Activated CD4-positive, CD25-positive, alpha-beta regulatory T cell (primary cell): ENCODE data around the gene NKIRAS2.

ENCODE experiments used
- DNase-seq, 4 experiments: peaks; one replicate each; lab custom pipeline; 2025; lab: John Stamatoyannopoulos, UW

Gene NKIRAS2

DNA sequence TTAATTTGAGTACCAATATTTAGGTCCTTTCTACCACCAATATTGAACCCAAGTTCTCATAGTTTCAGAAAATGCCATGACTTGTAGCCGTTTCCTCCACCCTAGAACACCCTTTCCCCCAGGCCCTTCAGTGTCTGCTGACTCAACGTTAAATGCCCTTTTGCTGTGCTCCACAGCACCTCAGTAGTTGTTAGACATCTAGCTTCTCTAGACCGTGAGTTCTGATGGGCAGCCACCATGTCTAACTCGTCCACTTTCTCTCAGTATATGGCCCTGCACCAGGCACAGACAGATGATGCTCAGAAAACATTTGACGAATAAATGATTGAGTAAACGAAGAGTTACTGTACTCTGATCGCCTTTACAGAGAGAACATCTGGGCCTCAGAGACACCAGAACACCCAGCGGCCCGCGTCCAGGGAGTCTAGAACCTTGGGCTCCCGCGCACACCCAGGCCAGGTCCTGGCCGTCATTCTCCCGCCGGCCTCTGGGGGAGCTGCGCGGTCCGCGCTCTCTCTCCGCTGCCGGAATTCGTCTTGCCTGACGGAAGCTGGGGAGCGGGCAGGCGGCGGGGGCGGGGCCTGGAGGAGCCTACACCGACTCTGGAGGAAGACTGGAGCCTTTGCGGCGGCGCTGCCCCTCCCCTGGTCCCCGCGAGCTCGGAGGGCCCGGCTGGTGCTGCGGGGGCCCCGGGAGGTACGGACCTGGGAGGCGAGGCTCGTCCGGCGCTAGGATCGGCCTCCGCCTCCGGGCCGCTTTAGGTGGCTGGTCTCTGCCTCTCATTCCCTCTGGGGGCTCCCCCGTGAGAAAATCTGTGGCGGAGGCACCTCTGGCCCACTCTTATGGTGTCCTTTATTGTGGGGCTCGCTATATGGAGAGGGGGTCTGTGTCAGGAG is at the start of gene NKIRAS2:
Gene NKIRAS2, plus strand, starts transcription at position 582 of the 896 bp plus-strand sequence. CDS start 1,488 bp downstream, outside the sequence.
- DNase-seq, result peak; percentile 86 to 91 (median 88)

- no peak for DNase-seq
Measured at GRCh38 chr17:41970901-41971331, 49.0 kb upstream of the NKIRAS2 start.

- DNase-seq, result no peak
Measured at GRCh38 chr17:41971721-41972523, 48.0 kb upstream of the NKIRAS2 start.

GRCh38 chr17:41972571-41973407 is 47.1 kb upstream of the NKIRAS2 start:
- DNase-seq, result no peak

DNA sequence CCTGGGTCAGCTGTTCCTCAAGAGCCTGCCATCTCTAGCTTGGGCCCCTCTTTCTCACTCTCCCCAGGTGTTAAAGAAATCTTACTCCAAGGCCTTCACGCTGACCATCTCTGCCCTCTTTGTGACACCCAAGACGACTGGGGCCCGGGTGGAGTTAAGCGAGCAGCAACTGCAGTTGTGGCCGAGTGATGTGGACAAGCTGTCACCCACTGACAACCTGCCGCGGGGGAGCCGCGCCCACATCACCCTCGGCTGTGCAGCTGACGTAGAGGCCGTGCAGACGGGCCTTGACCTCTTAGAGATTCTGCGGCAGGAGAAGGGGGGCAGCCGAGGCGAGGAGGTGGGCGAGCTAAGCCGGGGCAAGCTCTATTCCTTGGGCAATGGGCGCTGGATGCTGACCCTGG is 46.5 kb upstream of the NKIRAS2 start:
- no peak for DNase-seq

DNA sequence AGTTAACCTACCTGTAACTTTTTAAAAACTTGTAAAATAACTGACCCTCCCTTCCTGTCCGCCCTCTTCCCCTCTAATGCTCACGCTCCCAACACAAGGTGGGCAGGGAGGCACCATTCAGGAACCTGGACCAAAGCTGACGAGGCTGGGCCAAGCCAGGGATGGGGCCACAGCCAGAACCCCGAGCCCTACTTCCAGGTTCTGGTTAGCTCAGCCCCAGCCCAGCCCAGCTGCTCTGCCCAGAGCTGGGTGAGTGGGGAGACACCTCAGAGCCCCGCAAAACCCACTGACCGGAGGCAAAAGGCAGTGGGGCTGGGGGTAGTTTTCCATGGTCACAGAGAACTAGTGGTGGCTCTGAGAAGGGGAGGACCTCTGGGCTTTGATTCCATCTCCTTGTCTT is 45.9 kb upstream of the NKIRAS2 start:
- DNase-seq, result no peak

DNA sequence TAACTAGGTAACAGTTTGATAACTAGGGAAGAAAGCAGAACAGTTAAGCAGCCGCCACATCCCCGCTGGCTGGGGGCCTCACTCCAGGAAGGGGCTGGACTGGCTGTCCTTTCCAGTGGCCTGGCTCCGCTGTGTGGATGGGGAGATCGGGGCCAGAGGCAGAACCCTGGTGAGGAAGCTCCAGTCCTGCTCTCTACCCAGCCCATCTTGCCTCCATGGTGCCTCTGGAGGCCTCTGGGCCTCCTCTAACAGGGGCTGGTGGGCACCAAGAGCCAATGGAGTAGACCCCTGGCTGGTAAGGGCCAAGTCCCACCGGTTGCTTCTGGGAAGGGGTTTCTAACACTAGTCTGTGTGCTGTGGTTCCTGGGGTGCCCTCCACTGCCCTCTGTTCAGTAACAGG is 45.2 kb upstream of the NKIRAS2 start:
- no peak for DNase-seq

DNA sequence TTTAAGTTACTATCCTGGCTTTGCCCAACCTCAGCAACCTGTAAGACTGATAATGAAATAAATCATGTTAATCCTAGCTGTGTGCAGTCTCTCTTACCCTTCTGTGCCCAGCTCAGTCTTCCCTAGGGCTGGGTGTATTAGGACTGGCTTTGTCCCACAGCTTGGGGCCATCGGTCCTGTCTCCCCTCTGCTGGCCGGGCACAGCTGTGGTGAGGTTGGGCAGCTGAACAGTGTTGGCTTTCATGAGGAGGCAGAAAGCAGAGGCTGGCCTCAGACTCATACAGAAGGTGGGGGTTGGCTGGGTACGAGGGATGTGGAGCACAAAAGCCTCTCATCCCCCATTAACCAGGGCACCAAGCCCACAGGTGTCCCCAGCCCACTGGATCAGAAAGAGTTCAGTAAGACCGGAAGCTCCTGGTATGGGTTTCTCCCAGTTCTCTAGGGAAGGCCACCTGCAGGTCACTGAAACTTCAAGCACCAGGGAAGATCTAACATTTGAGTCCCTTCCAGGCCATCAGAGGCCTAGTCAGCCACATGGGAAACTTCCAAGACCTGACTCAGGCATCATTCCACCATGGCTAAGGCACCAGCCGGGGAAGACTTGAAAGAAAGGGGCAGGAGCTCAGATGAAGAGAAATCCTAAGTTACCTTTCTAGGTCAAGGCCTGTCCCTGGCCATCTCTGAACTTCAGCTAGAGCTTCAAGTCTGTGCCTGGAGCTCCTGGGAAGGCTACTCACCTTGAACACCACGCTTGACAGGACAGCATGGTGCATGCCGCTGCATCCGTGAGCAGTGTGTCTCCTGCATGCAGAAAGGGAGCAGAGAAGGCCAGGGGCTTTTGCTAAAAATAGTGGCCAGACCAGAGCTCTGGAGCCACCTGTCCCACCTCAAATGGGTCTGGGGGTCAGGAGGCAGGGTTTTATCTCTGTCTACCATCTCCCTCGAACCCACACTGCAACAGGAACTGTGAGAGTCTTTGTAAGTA is 44.5 kb upstream of the NKIRAS2 start:
- no peak for DNase-seq

DNA sequence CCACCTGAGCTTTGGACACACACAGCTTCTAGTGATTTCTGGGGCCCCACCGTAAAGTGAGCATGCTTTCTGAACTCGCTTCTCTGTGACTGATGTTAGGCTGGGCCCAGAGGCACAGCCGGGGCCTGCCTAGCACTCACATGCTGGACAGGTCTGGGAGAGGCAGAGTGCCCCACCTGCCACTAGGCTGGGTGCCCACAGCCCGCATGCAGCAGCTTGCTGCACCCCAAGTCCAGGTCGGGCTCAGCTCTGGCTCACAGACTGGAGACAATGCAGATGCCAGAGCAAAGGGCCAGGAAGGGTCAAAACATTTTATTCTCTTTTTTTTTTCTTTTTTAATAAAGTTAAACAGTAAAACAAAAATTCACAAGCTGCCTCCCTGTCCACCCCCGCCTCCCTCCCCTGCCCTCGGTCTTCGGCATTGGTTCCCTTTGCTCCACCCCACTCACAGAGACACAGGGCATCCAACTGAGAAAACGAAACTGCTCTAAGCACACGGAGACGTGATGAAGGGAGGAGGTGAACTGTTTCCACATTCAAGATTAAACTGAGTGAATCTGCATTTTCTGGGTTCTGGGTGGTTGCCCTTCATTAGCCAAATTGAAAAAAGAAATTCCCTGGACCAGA is 43.6 kb upstream of the NKIRAS2 start:
- DNase-seq, result no peak

DNA sequence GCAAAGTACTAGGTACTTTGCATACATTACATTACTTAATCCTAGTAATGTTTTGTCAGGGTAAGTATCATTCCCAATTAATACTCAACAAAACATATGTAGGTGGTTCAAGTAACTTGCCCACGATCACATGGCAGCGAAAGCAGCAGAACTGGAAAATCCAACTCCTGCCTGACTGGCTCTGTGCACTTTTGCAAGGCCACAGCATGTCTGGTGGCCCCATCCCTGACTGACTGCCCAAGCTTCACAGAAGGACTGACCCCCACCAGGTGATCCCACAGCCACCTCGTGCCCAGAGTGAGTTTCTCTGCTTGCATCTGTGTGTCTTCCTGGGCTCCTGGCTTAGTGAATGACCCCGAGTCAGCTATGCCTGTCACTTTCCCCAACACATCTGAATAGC is 41.9 kb upstream of the NKIRAS2 start:
- no peak for DNase-seq

GRCh38 chr17:41982026-41982760 is 37.7 kb upstream of the NKIRAS2 start:
- DNase-seq, result no peak

- DNase-seq, result no peak
Measured at GRCh38 chr17:41984454-41984853, 35.4 kb upstream of the NKIRAS2 start.

- no peak for DNase-seq
Measured at GRCh38 chr17:41985919-41986318, 34.0 kb upstream of the NKIRAS2 start.

- DNase-seq, result no peak
Measured at GRCh38 chr17:41986634-41987033, 33.3 kb upstream of the NKIRAS2 start.

DNA sequence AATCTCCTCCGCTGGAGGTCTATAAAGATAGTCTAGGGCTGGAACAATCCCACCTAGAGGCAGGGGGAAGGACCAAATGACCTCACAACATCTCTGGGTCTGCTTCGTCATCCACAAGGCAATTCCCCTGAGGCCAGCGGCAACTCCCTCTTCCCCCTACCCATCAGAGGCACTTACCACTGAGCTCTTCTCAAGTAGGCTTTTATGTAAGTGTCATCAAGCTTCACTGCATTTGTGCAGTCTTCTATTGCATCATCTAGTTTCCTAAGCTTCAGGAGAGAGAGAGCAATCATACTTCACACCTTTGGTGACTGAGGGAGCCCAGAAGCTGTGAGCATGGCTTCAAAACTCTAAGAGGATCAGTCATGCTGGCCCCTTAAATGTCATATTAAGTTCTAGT is 32.2 kb upstream of the NKIRAS2 start:
- DNase-seq, result no peak

DNA sequence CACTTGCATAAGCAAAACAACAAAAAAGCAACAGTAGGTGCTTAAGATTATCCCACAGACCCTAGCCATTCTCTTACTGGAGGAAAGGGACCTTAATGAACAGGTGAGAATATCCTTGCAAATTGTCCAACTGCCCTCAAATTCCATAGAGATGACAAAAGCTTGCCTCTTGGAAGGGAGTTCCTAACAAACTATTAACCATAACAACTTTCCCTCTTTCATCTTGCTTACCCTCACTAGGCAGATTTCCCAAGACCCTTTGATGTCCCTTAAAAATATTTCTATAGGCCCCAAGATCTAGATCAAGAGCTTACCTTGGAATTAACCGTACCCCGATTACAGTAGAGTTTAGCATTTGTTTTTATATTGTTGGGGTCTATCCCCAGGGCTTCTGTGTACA is 31.5 kb upstream of the NKIRAS2 start:
- DNase-seq, result no peak

GRCh38 chr17:41989702-41990419 is 30.0 kb upstream of the NKIRAS2 start:
- DNase-seq, result no peak

- no peak for DNase-seq
Measured at GRCh38 chr17:41992576-41992975, 27.3 kb upstream of the NKIRAS2 start.

- DNase-seq, result no peak
Measured at GRCh38 chr17:41996855-41997164, 23.1 kb upstream of the NKIRAS2 start.
